ENCODE results near the gene HMGN5. TPM values are rescaled to one million over a fixed set of nuclear protein-coding genes. Genes with fewer than 3 reads are reported as not detected.

Gene HMGN5
- 0.16 TPM in 1 of 2 replicates, not detected in the other for total RNA-seq

GRCh38 chrX:81201671-81202455 lies at the start of gene HMGN5, which contains the start of gene SH3BGRL:
HMGN5 (minus strand) TSS chrX:81201913; CDS start chrX:81121549, 80,364 bp downstream.
SH3BGRL (plus strand) TSS chrX:81202102; CDS start chrX:81202201, 99 bp downstream.

Other genes with a start within 250 kb of the HMGN5 start
- 112 and 124 TPM in 2 replicates for gene SH3BGRL, start 189 bp upstream of the HMGN5 start, total RNA-seq

Measured in cardiac atrium fibroblast (primary cell).